H1 (cell line): ENCODE measurements around the gene SYP. TPM values are rescaled to one million over a fixed set of nuclear protein-coding genes. Genes with fewer than 3 reads are reported as not detected.

Experiments
- CTCF ChIA-PET: fragments of 300-600 bp; sonication (Branson Sonifier 250); formaldehyde crosslinking; loops from one replicate; lab custom pipeline; 2021; ENCODE audit not compliant: partially characterized antibody; lab: Charles Lee
- POLR2A ChIA-PET: fragments of 300-600 bp; sonication (Branson Sonifier 250); formaldehyde crosslinking; loops from one replicate; lab custom pipeline; 2021; ENCODE audit warnings: inconsistent platforms; ENCODE audit not compliant: partially characterized antibody; lab: Charles Lee
- DNase-seq, 2 experiments: peaks; one replicate each; pipeline versions ENCODE4 v3.0.0 to v3.0.0-alpha.2; 2010 to 2022; ENCODE audit warnings: low spot score in 2 of 2, low read depth in 1 of 2, mixed read lengths in 1 of 2
- FAIRE-seq: peaks from 2 replicates; lab custom pipeline; 2011; peaks lifted over from hg19 to GRCh38; lab: Jason Lieb, UNC
- H2AFZ ChIP-seq: 2 replicates; pipeline ENCODE4 v1.8.1; 2012; ENCODE audit warnings: low read length, inconsistent platforms
- H2AK5ac ChIP-seq: 2 replicates; pipeline ENCODE4 v1.6.1; 2013; ENCODE audit warnings: low read depth, low read length
- H2BK120ac ChIP-seq: replicated peaks from 2 replicates; pipeline ENCODE3; 2013; ENCODE audit warnings: low read depth, low read length, inconsistent platforms
- H2BK12ac ChIP-seq: 2 replicates; pipeline ENCODE4 v1.6.1; 2013; ENCODE audit warnings: low read depth, low read length
- H2BK15ac ChIP-seq: 2 replicates; pipeline ENCODE4 v1.6.1; 2013; ENCODE audit warnings: low read length
- H2BK20ac ChIP-seq: 2 replicates; pipeline ENCODE4 v1.6.1; 2013; ENCODE audit warnings: low read length
- H2BK5ac ChIP-seq: 2 replicates; pipeline ENCODE4 v1.6.1; 2013; ENCODE audit warnings: low read depth, low read length
- H3K14ac ChIP-seq: 2 replicates; pipeline ENCODE4 v1.6.1; 2013; ENCODE audit warnings: inconsistent platforms; ENCODE audit not compliant: insufficient read length
- H3K18ac ChIP-seq: 2 replicates; pipeline ENCODE4 v1.6.1; 2013; ENCODE audit warnings: low read length; ENCODE audit errors: extremely low read depth
- H3K23ac ChIP-seq: 2 replicates; pipeline ENCODE4 v1.6.1; 2013; ENCODE audit warnings: inconsistent platforms; ENCODE audit not compliant: insufficient read length
- H3K23me2 ChIP-seq: 2 replicates; pipeline ENCODE4 v1.6.1; 2013; ENCODE audit warnings: low read depth, low read length
- H3K27ac ChIP-seq: 2 replicates; pipeline ENCODE4 v1.6.1; 2011; ENCODE audit warnings: low read depth, low read length, inconsistent platforms
- H3K27me3 ChIP-seq, 4 experiments: replicated peaks in 1 of 4; 1 replicate in 1 of 4; 2 replicates in 3 of 4; pipeline versions ENCODE4 v1.6.1 to v1.8.1; 2011 to 2013; ENCODE audit warnings: low read length in 3 of 4, mild to moderate bottlenecking in 3 of 4, inconsistent platforms in 2 of 4, mixed read lengths in 2 of 4, moderate library complexity in 1 of 4; ENCODE audit not compliant: control insufficient read depth in 3 of 4, insufficient read depth in 3 of 4; ENCODE audit errors: extremely low read depth in 1 of 4
- H3K36me3 ChIP-seq, 4 experiments: 2 replicates each; pipeline versions ENCODE4 v1.6.1 to v1.8.1; 2011 to 2013; ENCODE audit warnings: mild to moderate bottlenecking in 4 of 4, low read length in 3 of 4, moderate library complexity in 2 of 4, control low read depth in 1 of 4, inconsistent platforms in 1 of 4; ENCODE audit not compliant: insufficient read depth in 4 of 4, control insufficient read depth in 2 of 4
- H3K4ac ChIP-seq: replicated peaks from 2 replicates; pipeline ENCODE3; 2013; ENCODE audit warnings: low read length, low read depth, mixed read lengths, inconsistent platforms; ENCODE audit not compliant: insufficient read length
- H3K4me1 ChIP-seq, 4 experiments: replicated peaks in 1 of 4; 1 replicate in 1 of 4; 2 replicates in 3 of 4; pipeline versions ENCODE4 v1.6.1 to v1.8.1; 2011 to 2013; ENCODE audit warnings: low read length in 3 of 4, inconsistent platforms in 2 of 4, mixed read lengths in 1 of 4; ENCODE audit not compliant: insufficient read depth in 4 of 4, control insufficient read depth in 3 of 4
- H3K4me2 ChIP-seq, 2 experiments: 2 replicates each; pipeline versions ENCODE4 v1.6.1 to v1.8.1; 2011 to 2013; ENCODE audit warnings: low read depth in 2 of 2, low read length in 2 of 2, control low read depth in 1 of 2, inconsistent platforms in 1 of 2, mild to moderate bottlenecking in 1 of 2; ENCODE audit not compliant: insufficient read depth in 1 of 2
- H3K4me3 ChIP-seq, 4 experiments: fragments of 200-600, 300-600 bp in 1 of 4; sonication (generic), shearing (Covaris generic), sonication (Bioruptor Twin) in 1 of 4; 2 replicates each; pipeline versions ENCODE4 v1.5.1 to v1.8.1; 2011 to 2016; ENCODE audit warnings: low read length in 4 of 4, low read depth in 3 of 4, control low read depth in 2 of 4, inconsistent platforms in 2 of 4, mild to moderate bottlenecking in 2 of 4, mixed read lengths in 1 of 4, moderate library complexity in 1 of 4; ENCODE audit not compliant: insufficient read depth in 2 of 4; ENCODE audit errors: extremely low read depth in 1 of 4
- H3K56ac ChIP-seq: replicated peaks from 2 replicates; pipeline ENCODE3; 2013; ENCODE audit warnings: low read depth, mild to moderate bottlenecking, mixed read lengths, low read length, inconsistent platforms; ENCODE audit not compliant: insufficient read length
- H3K79me1 ChIP-seq: 2 replicates; pipeline ENCODE4 v1.6.1; 2013; ENCODE audit warnings: low read depth, low read length, control low read depth
- H3K79me2 ChIP-seq, 2 experiments: 2 replicates each; pipeline versions ENCODE4 v1.6.1 to v1.8.1; 2012 to 2013; ENCODE audit warnings: low read length in 2 of 2, mild to moderate bottlenecking in 2 of 2, inconsistent platforms in 1 of 2; ENCODE audit not compliant: insufficient read depth in 2 of 2, control insufficient read depth in 1 of 2
- H3K9ac ChIP-seq, 4 experiments: replicated peaks in 1 of 4; 1 replicate in 1 of 4; 2 replicates in 3 of 4; pipeline versions ENCODE4 v1.6.1 to v1.8.1; 2011 to 2013; ENCODE audit warnings: low read depth in 3 of 4, low read length in 3 of 4, control low read depth in 2 of 4, mild to moderate bottlenecking in 2 of 4, moderate library complexity in 2 of 4, inconsistent platforms in 1 of 4; ENCODE audit errors: extremely low read depth in 1 of 4
- H3K9me3 ChIP-seq, 2 experiments: 2 replicates each; pipeline versions ENCODE4 v1.6.1 to v1.8.1; 2012 to 2013; ENCODE audit warnings: mild to moderate bottlenecking in 2 of 2, moderate library complexity in 2 of 2, control low read depth in 1 of 2, inconsistent platforms in 1 of 2, low read depth in 1 of 2, low read length in 1 of 2, mixed read lengths in 1 of 2; ENCODE audit not compliant: insufficient read depth in 2 of 2
- H4K20me1 ChIP-seq, 2 experiments: replicated peaks in 1 of 2; 2 replicates each; pipeline versions ENCODE3 to v1.8.1; 2011 to 2013; ENCODE audit warnings: inconsistent platforms in 2 of 2, low read length in 2 of 2, mild to moderate bottlenecking in 1 of 2; ENCODE audit not compliant: insufficient read depth in 2 of 2, control insufficient read depth in 1 of 2
- H4K5ac ChIP-seq: 2 replicates; pipeline ENCODE4 v1.6.1; 2013; ENCODE audit warnings: low read length, low read depth, mixed read lengths, inconsistent platforms; ENCODE audit not compliant: insufficient read length
- H4K8ac ChIP-seq: 2 replicates; pipeline ENCODE4 v1.8.0; 2013; ENCODE audit warnings: mild to moderate bottlenecking, moderate library complexity, low read length, inconsistent platforms; ENCODE audit not compliant: insufficient read depth; ENCODE audit errors: extremely low read depth
- H4K91ac ChIP-seq: replicated peaks from 2 replicates; pipeline ENCODE3; 2013; ENCODE audit warnings: low read length, mixed read lengths, inconsistent platforms; ENCODE audit not compliant: insufficient read length
- BCL11A ChIP-seq, 2 experiments: IDR thresholded peaks; one replicate each; pipeline ENCODE4 v1.6.1; 2011; ENCODE audit warnings: low read depth in 2 of 2, low read length in 2 of 2, mild to moderate bottlenecking in 2 of 2
- BRCA1 ChIP-seq: IDR thresholded peaks from 2 replicates; pipeline ENCODE4 v1.6.1; 2012; ENCODE audit warnings: low read depth, low read length, improper control_type of control experiment
- CBX8 ChIP-seq: fragments of 300-800, 300-1000 bp; sonication (generic); IDR thresholded peaks from 2 replicates; pipeline ENCODE4 v1.7.1; 2016; ENCODE audit warnings: low read depth, low read length, borderline replicate concordance
- KDM1A ChIP-seq: fragments of 200-600, 300-600 bp; sonication (generic); IDR thresholded peaks from 2 replicates; pipeline ENCODE4 v1.7.1; 2016; ENCODE audit warnings: mild to moderate bottlenecking, low read length, borderline replicate concordance
- NANOG ChIP-seq: IDR thresholded peaks from 2 replicates; pipeline ENCODE4 v1.6.1; 2011; ENCODE audit warnings: low read length, low read depth, mild to moderate bottlenecking, inconsistent platforms; ENCODE audit not compliant: insufficient read depth, poor library complexity, severe bottlenecking
- PHF8 ChIP-seq: fragments of 200-600 bp; sonication (generic); conservative IDR thresholded peaks from 2 replicates; pipeline ENCODE4 v1.7.1; 2012; ENCODE audit warnings: low read depth, mild to moderate bottlenecking, inconsistent platforms, low read length, moderate library complexity
- POLR2AphosphoS5 ChIP-seq: IDR thresholded peaks from 2 replicates; pipeline ENCODE4 v1.6.1; 2011; ENCODE audit warnings: low read depth, low read length
- POU5F1 ChIP-seq: IDR thresholded peaks from 2 replicates; pipeline ENCODE4 v1.6.1; 2011; ENCODE audit warnings: low read depth, mild to moderate bottlenecking, low read length, moderate library complexity
- RBBP5 ChIP-seq: IDR thresholded peaks from 2 replicates; pipeline ENCODE4 v1.7.1; 2012; ENCODE audit warnings: low read depth, mild to moderate bottlenecking, inconsistent platforms, low read length, moderate library complexity, borderline replicate concordance
- SAP30 ChIP-seq: fragments of 300-600 bp; sonication (generic); IDR thresholded peaks from 2 replicates; pipeline ENCODE4 v1.7.1; 2012; ENCODE audit warnings: low read length, moderate library complexity, mild to moderate bottlenecking, inconsistent platforms; ENCODE audit not compliant: insufficient read depth, insufficient replicate concordance
- SRF ChIP-seq: IDR thresholded peaks from 2 replicates; pipeline ENCODE4 v1.6.1; 2011; ENCODE audit warnings: mild to moderate bottlenecking, low read depth, low read length, moderate library complexity
- TAF1 ChIP-seq: IDR thresholded peaks from 2 replicates; pipeline ENCODE4 v1.6.1; 2011; ENCODE audit warnings: mild to moderate bottlenecking, low read depth, low read length
- TAF7 ChIP-seq: optimal IDR thresholded peaks from 2 replicates; pipeline ENCODE3; 2011; ENCODE audit warnings: low read depth, mild to moderate bottlenecking, inconsistent platforms, low read length, moderate library complexity, borderline replicate concordance
- WGBS, 2 experiments: shearing (Covaris generic) in 1 of 2; methylation state at CpG; one replicate each; pipeline versions ENCODE4 v1.1.6 to v1.1.7; 2013 to 2015; ENCODE audit warnings: low lambda C conversion rate in 2 of 2, mixed read lengths in 2 of 2, inconsistent platforms in 1 of 2, low coverage in 1 of 2, missing lambda C conversion rate in 1 of 2; ENCODE audit not compliant: insufficient replicate concordance in 2 of 2, insufficient coverage in 1 of 2, insufficient read length in 1 of 2; ENCODE audit errors: extremely low coverage in 1 of 2, missing lambda C conversion rate in 1 of 2; 5-methylcytosine and 5-hydroxymethylcytosine counted together
- polyA plus RNA-seq, 7 experiments: library from polyadenylated mRNA; depleted of rRNA in 3 of 7; stranded (reverse) in 5 of 7; unstranded in 2 of 7; fragments of >200 nt in 5 of 7; fragments of 200-250 nt in 2 of 7; gene quantifications; 1 replicate in 5 of 7; 2 replicates in 1 of 7; 4 replicates in 1 of 7; pipeline versions ENCODE4 v1.2.1 to v1.2.3, GENCODE V29; 2011 to 2013; ENCODE audit warnings: missing spikeins in 2 of 7, mixed read lengths in 2 of 7
- total RNA-seq: library from RNA; stranded (reverse); fragmentation: NEBNext Ultra II Directional; extraction: Animal tissue kit (Norgen Biotek cat#: 25700); gene quantifications from 2 replicates; pipeline ENCODE4 v1.2.1, GENCODE V29; 2021
- TF ChIP-seq, protein P1 (sequence below): IDR thresholded peaks from 2 replicates; pipeline ENCODE4 v1.6.1; 2012; ENCODE audit warnings: inconsistent platforms

Gene SYP
- total and polyA plus RNA-seq, 2 of the 8 experiments (the other 6 are each of a cell fraction or from before 2014, with no cell fraction given), result 4.3 to 10.8 TPM

DNA sequence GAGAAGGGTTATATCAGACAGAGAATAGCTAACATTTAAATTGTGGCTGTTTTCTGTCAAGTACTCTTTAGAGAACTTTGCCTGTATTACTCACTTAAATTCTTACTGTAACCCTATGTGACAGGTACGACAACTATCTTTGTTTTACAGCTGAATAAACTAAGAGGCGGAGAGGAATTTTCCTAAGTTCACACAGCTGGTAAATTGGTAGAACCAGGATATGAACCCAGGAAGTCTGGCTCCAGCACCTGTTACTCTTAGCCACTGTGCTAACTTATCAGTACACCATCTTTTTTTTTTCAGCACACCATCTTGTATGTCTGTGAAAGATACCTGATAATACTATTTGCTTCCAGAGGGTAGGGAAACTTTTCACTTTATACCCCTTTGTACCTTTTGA lies 2.0 kb upstream of the SYP start:
- H3K79me2 ChIP-seq, result no peaks in the 10 kb centered on the region
- FAIRE-seq, result no peak
- H4K8ac ChIP-seq, result no peak overlapping the region
- H3K4me3 ChIP-seq, result no peak overlapping the region
- H2AK5ac ChIP-seq, result no peak overlapping the region
- no peak overlapping the region for H3K4me2 ChIP-seq
- WGBS, 2 experiments, result 85% methylated on average over 1 of the region's 2 CpGs; no CpG with 5 or more reads in 1 of the 2 experiments
- peaks cover 0 to 11% (median 5%) of the 10 kb centered on the region in 4 experiments; a peak in 5 of 7 replicates for H3K4me1 ChIP-seq
- H2BK5ac ChIP-seq, result no peak overlapping the region
- H3K23me2 ChIP-seq, result peaks cover 5% of the 10 kb centered on the region; the same call in 1 of the 2 replicates
- ChIA-PET POLR2A (interaction anchor here (0.6 kb wide), 1 partner anchor 216 kb away, joined by 3 read pairs; no protein-coding TSS in a partner anchor), CTCF (no interaction called here)
- no peaks in the 10 kb centered on the region for H3K27me3 ChIP-seq
- H3K27ac ChIP-seq, result no peak overlapping the region
- no peak overlapping the region for H2BK12ac ChIP-seq
- no peaks in the 10 kb centered on the region for H4K20me1 ChIP-seq
- no peak overlapping the region for H2AFZ ChIP-seq
- no peak overlapping the region for H2BK20ac ChIP-seq
- no peak overlapping the region for H3K23ac ChIP-seq
- H3K36me3 ChIP-seq, result no peaks in the 10 kb centered on the region
- H4K5ac ChIP-seq, result no peak overlapping the region
- no peak overlapping the region for H2BK15ac ChIP-seq
- H3K56ac ChIP-seq, result no peak overlapping the region
- no peak overlapping the region for H3K4ac ChIP-seq
- H3K79me1 ChIP-seq, result no peaks in the 10 kb centered on the region
- H4K91ac ChIP-seq, result no peak overlapping the region
- no peak overlapping the region for H3K18ac ChIP-seq
- H3K9me3 ChIP-seq, result no peaks in the 10 kb centered on the region
- no peak overlapping the region for H3K14ac ChIP-seq
- DNase-seq, result no peak
- no peak overlapping the region for H2BK120ac ChIP-seq
- H3K9ac ChIP-seq, result no peak overlapping the region
- TF ChIP-seq POU5F1 (no peak), BRCA1 (no peak), PHF8 (no peak), BCL11A (IDR thresholded peaks at IDR 0.05; ENCODE audit: low read depth in 2 of 2, low read length in 2 of 2) (no peak), NANOG (no peak), TAF1 (no peak), TAF7 (no peak), CBX8 (no peak), SRF (no peak), RBBP5 (no peak), KDM1A (no peak), SAP30 (no peak), POLR2AphosphoS5 (no peak)
- TF ChIP-seq, protein P1, sequence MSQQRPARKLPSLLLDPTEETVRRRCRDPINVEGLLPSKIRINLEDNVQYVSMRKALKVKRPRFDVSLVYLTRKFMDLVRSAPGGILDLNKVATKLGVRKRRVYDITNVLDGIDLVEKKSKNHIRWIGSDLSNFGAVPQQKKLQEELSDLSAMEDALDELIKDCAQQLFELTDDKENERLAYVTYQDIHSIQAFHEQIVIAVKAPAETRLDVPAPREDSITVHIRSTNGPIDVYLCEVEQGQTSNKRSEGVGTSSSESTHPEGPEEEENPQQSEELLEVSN, result no peak
